H9 (cell line): Measurements from ENCODE around the gene NONO. TPM values are rescaled to one million over a fixed set of nuclear protein-coding genes. Genes with fewer than 3 reads are reported as not detected.

Experiments used
- DNase-seq: peaks from one replicate; pipeline ENCODE4 v3.0.0-alpha.2; 2017
- H2AFZ ChIP-seq: one replicate; pipeline ENCODE4 v1.6.1; 2013; ENCODE audit warnings: mild to moderate bottlenecking, low read length, control low read depth, moderate library complexity
- H2AK5ac ChIP-seq: 2 replicates; pipeline ENCODE4 v1.6.1; 2013; ENCODE audit warnings: low read length, control low read depth, mixed read lengths; ENCODE audit not compliant: insufficient read length
- H2BK120ac ChIP-seq: one replicate; pipeline ENCODE4 v1.6.1; 2013; ENCODE audit warnings: low read depth, mild to moderate bottlenecking, low read length, control low read depth, inconsistent platforms; ENCODE audit not compliant: poor library complexity, severe bottlenecking
- H2BK12ac ChIP-seq: 2 replicates; pipeline ENCODE4 v1.6.1; 2013; ENCODE audit warnings: low read length, control low read depth, mixed read lengths, low read depth; ENCODE audit not compliant: insufficient read length
- H2BK15ac ChIP-seq: 2 replicates; pipeline ENCODE4 v1.6.1; 2013; ENCODE audit warnings: low read depth, low read length, control low read depth
- H2BK20ac ChIP-seq: one replicate; pipeline ENCODE4 v1.6.1; 2013; ENCODE audit warnings: low read depth, mild to moderate bottlenecking, low read length, control low read depth, inconsistent platforms; ENCODE audit not compliant: poor library complexity, severe bottlenecking
- H2BK5ac ChIP-seq: 2 replicates; pipeline ENCODE4 v1.6.1; 2013; ENCODE audit warnings: low read length, control low read depth, mixed read lengths; ENCODE audit not compliant: insufficient read length
- H3K14ac ChIP-seq: 2 replicates; pipeline ENCODE4 v1.6.1; 2013; ENCODE audit warnings: low read length, control low read depth; ENCODE audit not compliant: insufficient read depth
- H3K18ac ChIP-seq: 2 replicates; pipeline ENCODE4 v1.6.1; 2013; ENCODE audit warnings: low read depth, mild to moderate bottlenecking, mixed read lengths, low read length, control low read depth; ENCODE audit not compliant: insufficient read length
- H3K23ac ChIP-seq: 2 replicates; pipeline ENCODE4 v1.6.1; 2013; ENCODE audit warnings: low read length, control low read depth, mixed read lengths, low read depth; ENCODE audit not compliant: insufficient read length
- H3K23me2 ChIP-seq: 2 replicates; pipeline ENCODE4 v1.6.1; 2013; ENCODE audit warnings: low read depth, mild to moderate bottlenecking, mixed read lengths, low read length, control low read depth; ENCODE audit not compliant: insufficient read length, poor library complexity, severe bottlenecking
- H3K27ac ChIP-seq: 2 replicates; pipeline ENCODE4 v1.5.1; 2013; ENCODE audit warnings: low read length, control low read depth, mixed read lengths, low read depth; ENCODE audit not compliant: insufficient read length
- H3K27me3 ChIP-seq: 2 replicates; pipeline ENCODE4 v1.6.1; 2013; ENCODE audit warnings: low read length, control low read depth, inconsistent platforms; ENCODE audit not compliant: insufficient read depth
- H3K4ac ChIP-seq: 2 replicates; pipeline ENCODE4 v1.6.1; 2013; ENCODE audit warnings: low read depth, mild to moderate bottlenecking, control low read depth, inconsistent platforms, low read length, moderate library complexity
- H3K4me1 ChIP-seq: 2 replicates; pipeline ENCODE4 v1.6.1; 2013; ENCODE audit warnings: low read length, control low read depth, inconsistent platforms; ENCODE audit not compliant: insufficient read depth
- H3K4me2 ChIP-seq: 2 replicates; pipeline ENCODE4 v1.6.1; 2013; ENCODE audit warnings: low read length, control low read depth, mixed read lengths; ENCODE audit not compliant: insufficient read length, insufficient read depth
- H3K56ac ChIP-seq: 2 replicates; pipeline ENCODE4 v1.6.1; 2013; ENCODE audit warnings: low read depth, mild to moderate bottlenecking, mixed read lengths, low read length, control low read depth; ENCODE audit not compliant: insufficient read length
- H3K79me1 ChIP-seq: 2 replicates; pipeline ENCODE4 v1.6.1; 2013; ENCODE audit warnings: low read depth, mild to moderate bottlenecking, moderate library complexity, low read length, control low read depth, inconsistent platforms; ENCODE audit not compliant: insufficient read depth, poor library complexity, severe bottlenecking
- H3K79me2 ChIP-seq: 2 replicates; pipeline ENCODE4 v1.6.1; 2013; ENCODE audit warnings: low read length, control low read depth, inconsistent platforms; ENCODE audit not compliant: insufficient read depth
- H3K9ac ChIP-seq: 2 replicates; pipeline ENCODE4 v1.6.1; 2013; ENCODE audit warnings: low read length, control low read depth, mixed read lengths; ENCODE audit not compliant: insufficient read length; ENCODE audit errors: extremely low read depth
- H3K9me3 ChIP-seq: one replicate; pipeline ENCODE4 v1.6.1; 2013; ENCODE audit warnings: low read depth, low read length, inconsistent platforms; ENCODE audit not compliant: control insufficient read depth
- H3T11ph ChIP-seq: one replicate; pipeline ENCODE4 v1.6.1; 2013; ENCODE audit warnings: mild to moderate bottlenecking, low read length, control low read depth, inconsistent platforms
- H4K20me1 ChIP-seq: one replicate; pipeline ENCODE4 v1.6.1; 2013; ENCODE audit not compliant: control insufficient read depth, insufficient read length, insufficient read depth
- H4K5ac ChIP-seq: 2 replicates; pipeline ENCODE4 v1.6.1; 2013; ENCODE audit warnings: low read depth, mild to moderate bottlenecking, mixed read lengths, low read length, control low read depth; ENCODE audit not compliant: insufficient read length
- H4K8ac ChIP-seq: replicated peaks from 2 replicates; pipeline ENCODE4 v1.6.1; 2013; ENCODE audit warnings: low read length, control low read depth, mixed read lengths, low read depth; ENCODE audit not compliant: insufficient read length
- H4K91ac ChIP-seq: 2 replicates; pipeline ENCODE4 v1.6.1; 2013; ENCODE audit warnings: low read depth, mild to moderate bottlenecking, moderate library complexity, mixed read lengths, low read length, control low read depth; ENCODE audit not compliant: insufficient read length
- H3K27ac Mint-ChIP-seq, 3 experiments: 2 replicates in 2 of 3; 3 replicates in 1 of 3; pipeline ENCODE4 v1.8.0; 2020 to 2021; ENCODE audit warnings: mixed read lengths in 3 of 3, mild to moderate bottlenecking in 1 of 3, moderate library complexity in 1 of 3
- H3K27me3 Mint-ChIP-seq: 2 replicates; pipeline ENCODE4 v1.8.0; 2021; ENCODE audit warnings: low read depth, mild to moderate bottlenecking, moderate library complexity, mixed read lengths
- H3K36me3 Mint-ChIP-seq, 3 experiments: 2 replicates in 2 of 3; 3 replicates in 1 of 3; pipeline ENCODE4 v1.8.0; 2020 to 2021; ENCODE audit warnings: low read depth in 3 of 3, mixed read lengths in 3 of 3; ENCODE audit not compliant: insufficient read depth in 1 of 3
- H3K4me1 Mint-ChIP-seq, 2 experiments: 2 replicates each; pipeline ENCODE4 v1.8.0; 2020; ENCODE audit warnings: mixed read lengths in 2 of 2
- H3K4me3 Mint-ChIP-seq, 2 experiments: 2 replicates in 1 of 2; 3 replicates in 1 of 2; pipeline ENCODE4 v1.8.0; 2020 to 2021; ENCODE audit warnings: mild to moderate bottlenecking in 2 of 2, mixed read lengths in 2 of 2, moderate library complexity in 1 of 2
- H3K9me3 Mint-ChIP-seq, 2 experiments: 2 replicates in 1 of 2; 3 replicates in 1 of 2; pipeline ENCODE4 v1.8.0; 2020; ENCODE audit warnings: mild to moderate bottlenecking in 2 of 2, mixed read lengths in 2 of 2, moderate library complexity in 1 of 2
- CTCF ChIP-seq: fragments of 200-600 bp; sonication (generic); conservative IDR thresholded peaks from 3 replicates; pipeline ENCODE4 v1.8.0; 2021; ENCODE audit warnings: antibody characterized with exemption, mild to moderate bottlenecking
- WGBS: extraction: QIAGEN DNeasy Blood & Tissue Kit; methylation state at CpG from one replicate; pipeline ENCODE4 v1.1.7; 2013; ENCODE audit warnings: missing lambda C conversion rate, low lambda C conversion rate, mixed read lengths; ENCODE audit not compliant: insufficient read length; ENCODE audit errors: extremely low coverage; 5-methylcytosine and 5-hydroxymethylcytosine counted together
- total RNA-seq: library from RNA; stranded (reverse); gene quantifications from 2 replicates; pipeline ENCODE4 v1.2.1, GENCODE V29; 2021

NONO gene
- total RNA-seq, 1 experiment from 2014 or later: 703 TPM

DNA sequence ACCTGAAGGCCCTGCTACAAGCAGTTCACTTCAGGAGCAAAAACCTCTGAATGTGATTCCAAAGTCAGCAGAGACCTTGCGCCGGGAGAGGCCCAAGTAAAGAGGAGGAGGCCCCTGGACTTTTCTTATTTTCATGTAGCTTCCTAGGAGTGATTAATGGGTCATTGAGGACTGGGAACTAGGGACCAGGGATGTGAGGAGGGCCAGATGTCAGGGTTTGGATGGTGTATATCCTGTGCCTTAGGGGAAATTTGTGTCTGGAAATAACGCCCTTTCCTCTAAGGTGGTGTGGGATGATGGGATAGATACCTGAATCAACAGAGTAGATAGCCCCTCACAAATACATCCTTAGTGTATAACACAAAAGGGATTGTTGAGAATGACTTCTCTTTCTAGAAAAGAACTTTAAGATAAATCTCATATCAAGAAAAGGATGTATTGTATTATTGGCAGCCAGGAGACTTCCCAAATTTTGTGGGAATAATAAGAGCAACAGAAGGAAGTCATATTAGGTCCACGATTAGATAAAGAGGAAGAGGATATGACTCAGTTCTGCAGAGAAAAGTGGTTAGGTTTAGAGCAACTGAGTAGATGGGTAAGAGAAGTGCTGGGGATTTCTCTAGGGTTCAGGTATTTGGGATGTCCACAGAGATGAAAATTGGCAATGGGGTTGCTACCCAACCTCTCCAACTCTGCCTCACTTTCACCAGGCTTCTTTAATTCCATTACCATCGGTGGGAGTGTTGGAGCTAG lies 19.2 kb downstream of the NONO start:
- H2BK15ac ChIP-seq: no peak overlapping the region
- H4K8ac ChIP-seq: no peak overlapping the region
- H2AFZ ChIP-seq: no peak overlapping the region
- no peak overlapping the region for H2BK12ac ChIP-seq
- H2BK5ac ChIP-seq: no peak overlapping the region
- H3K79me1 ChIP-seq: no peaks in the 10 kb centered on the region
- Mint-ChIP-seq H3K4me1 (peaks cover 2 to 14% of the 10 kb centered on the region in 2 experiments; a peak in 3 of 4 replicates), H3K4me3 (no peak overlapping the region), H3K27me3 (no peaks in the 10 kb centered on the region), H3K9me3 (peaks cover 54 to 64% of the 10 kb centered on the region in 2 experiments), H3K27ac (no peak overlapping the region; a peak in 1 of 7 replicates), H3K36me3 (peaks cover 38 to 77% (median 45%) of the 10 kb centered on the region in 3 experiments)
- no peak overlapping the region for H3K9ac ChIP-seq
- no peak overlapping the region for H4K5ac ChIP-seq
- no peak overlapping the region for H3K4me2 ChIP-seq
- no peak overlapping the region for H2BK120ac ChIP-seq
- peaks cover 2% of the 10 kb centered on the region; the same call in 1 of the 2 replicates for H3K27me3 ChIP-seq
- H3K23me2 ChIP-seq: no peaks in the 10 kb centered on the region
- H2BK20ac ChIP-seq: no peak overlapping the region
- H4K20me1 ChIP-seq: no peaks in the 10 kb centered on the region
- H3T11ph ChIP-seq: no peak overlapping the region
- H3K23ac ChIP-seq: no peak overlapping the region
- no peaks in the 10 kb centered on the region for H3K79me2 ChIP-seq
- no peak overlapping the region for H4K91ac ChIP-seq
- H3K4ac ChIP-seq: no peak overlapping the region
- no peak for TF ChIP-seq CTCF
- no peak overlapping the region for H2AK5ac ChIP-seq
- H3K9me3 ChIP-seq: peaks cover 37% of the 10 kb centered on the region
- no peak for DNase-seq
- H3K14ac ChIP-seq: no peak overlapping the region
- no CpG with 5 or more reads among the region's 5 CpGs for WGBS
- H3K56ac ChIP-seq: no peak overlapping the region
- no peak overlapping the region for H3K18ac ChIP-seq
- H3K4me1 ChIP-seq: no peaks in the 10 kb centered on the region
- H3K27ac ChIP-seq: no peak overlapping the region
